ENCODE measurements around the gene EP400.

EP400 gene

DNA sequence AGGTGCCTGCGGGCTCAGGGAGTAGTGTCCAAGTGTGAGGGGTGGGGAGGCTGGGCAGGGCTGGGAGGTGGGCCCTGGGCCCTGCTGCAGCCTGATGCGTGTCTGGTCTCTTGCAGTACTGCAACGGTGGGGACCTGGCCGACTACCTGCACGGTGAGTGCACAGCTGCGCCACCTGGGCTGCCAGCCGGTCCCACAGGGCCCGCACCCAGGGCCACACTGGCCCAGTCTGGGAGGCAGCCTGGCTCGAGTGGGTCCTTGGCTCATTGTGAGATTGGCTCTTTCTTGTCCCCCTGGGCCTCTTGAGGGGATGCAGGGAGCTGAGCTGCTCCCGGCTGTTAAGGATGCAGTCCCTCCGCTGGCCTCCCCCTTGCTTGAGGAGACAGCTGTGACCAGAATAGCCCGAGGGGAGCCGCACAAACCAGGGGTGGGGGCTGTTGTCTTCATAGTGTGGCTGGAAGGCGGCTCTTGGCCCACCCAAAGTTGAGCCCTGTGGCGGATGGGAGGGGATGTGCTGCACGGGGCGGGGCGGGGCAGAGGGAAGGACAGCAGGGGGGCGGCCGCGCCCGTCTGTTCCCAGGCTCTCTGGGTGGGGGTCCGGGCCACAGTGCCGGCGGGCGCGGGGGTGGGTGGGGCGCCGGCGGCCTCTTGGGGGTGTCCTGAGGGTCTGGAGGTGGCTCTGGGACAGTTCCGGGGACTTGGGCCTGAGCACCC, 42.2 kb upstream of the EP400 start:
- Histone ChIP-seq H3K4me3 (ENCODE audit: low read length in 2 of 2) (no peak overlapping the region), H3K9ac (ENCODE audit: low read depth in 1 of 2, low read length in 2 of 2) (no peak overlapping the region), H3K27me3 (ENCODE audit: control insufficient read depth in 2 of 2, insufficient read depth in 2 of 2, low read length in 2 of 2) (no peaks in the 10 kb centered on the region), H3K4me1 (ENCODE audit: control insufficient read depth in 2 of 2, insufficient read depth in 2 of 2, low read length in 2 of 2) (no peaks in the 10 kb centered on the region), H3K9me3 (ENCODE audit: control insufficient read depth in 2 of 2, low read length in 2 of 2) (no peaks in the 10 kb centered on the region), H3K27ac (ENCODE audit: low read depth in 2 of 2, low read length in 2 of 2) (no peak overlapping the region), H3K36me3 (ENCODE audit: control insufficient read depth in 2 of 2, insufficient read depth in 2 of 2, low read length in 2 of 2) (peaks cover 28 to 31% of the 10 kb centered on the region in 2 donors)

DNA sequence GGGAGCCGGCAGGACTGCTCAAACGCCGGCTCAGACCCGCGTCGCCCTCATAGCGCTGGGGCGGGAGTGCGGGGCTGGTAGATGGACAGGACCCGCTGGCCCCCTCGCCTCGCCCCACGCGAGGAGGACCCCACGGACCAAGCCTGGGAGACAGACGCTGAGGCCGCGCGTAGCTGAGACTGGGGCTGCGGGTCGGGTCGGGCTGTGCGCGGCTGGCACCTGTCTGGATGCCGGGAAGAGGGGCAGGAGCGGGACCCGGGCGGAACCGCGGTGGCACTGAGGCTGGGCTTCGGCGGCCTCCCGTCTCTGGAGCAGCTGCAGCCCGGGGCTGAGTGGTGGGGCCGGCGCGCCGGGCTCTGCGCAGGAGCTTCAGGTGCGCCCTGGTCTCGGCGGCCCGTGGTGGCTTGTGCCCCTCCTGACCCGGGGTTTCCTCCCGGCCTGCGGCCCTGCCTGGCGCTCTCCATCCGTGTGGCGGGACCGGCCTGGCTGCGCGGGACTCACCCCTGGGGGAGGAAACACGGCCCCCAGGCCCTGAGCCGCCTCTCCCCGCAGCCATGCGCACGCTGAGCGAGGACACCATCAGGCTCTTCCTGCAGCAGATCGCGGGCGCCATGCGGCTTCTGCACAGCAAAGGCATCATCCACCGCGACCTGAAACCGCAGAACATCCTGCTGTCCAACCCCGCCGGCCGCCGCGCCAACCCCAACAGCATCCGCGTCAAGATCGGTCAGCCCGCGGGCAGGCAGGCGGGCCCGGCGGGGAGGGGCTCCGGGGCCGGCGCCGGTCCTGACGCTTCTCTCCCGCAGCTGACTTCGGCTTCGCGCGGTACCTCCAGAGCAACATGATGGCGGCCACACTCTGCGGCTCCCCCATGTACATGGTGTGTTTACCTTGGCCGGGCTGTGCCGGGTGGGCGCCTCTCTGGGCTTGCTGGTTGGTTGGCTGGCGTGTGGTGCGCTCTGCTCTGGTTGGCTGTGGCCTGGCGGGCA, 41.4 kb upstream of the EP400 start:
- Histone ChIP-seq H3K9ac (ENCODE audit: low read depth in 1 of 2, low read length in 2 of 2) (no peak overlapping the region), H3K27me3 (ENCODE audit: control insufficient read depth in 2 of 2, insufficient read depth in 2 of 2, low read length in 2 of 2) (no peaks in the 10 kb centered on the region), H3K4me3 (ENCODE audit: low read length in 2 of 2) (no peak overlapping the region), H3K9me3 (ENCODE audit: control insufficient read depth in 2 of 2, low read length in 2 of 2) (no peaks in the 10 kb centered on the region), H3K36me3 (ENCODE audit: control insufficient read depth in 2 of 2, insufficient read depth in 2 of 2, low read length in 2 of 2) (peaks cover 28 to 31% of the 10 kb centered on the region in 2 donors), H3K4me1 (ENCODE audit: control insufficient read depth in 2 of 2, insufficient read depth in 2 of 2, low read length in 2 of 2) (no peaks in the 10 kb centered on the region), H3K27ac (ENCODE audit: low read depth in 2 of 2, low read length in 2 of 2) (no peak overlapping the region)

DNA sequence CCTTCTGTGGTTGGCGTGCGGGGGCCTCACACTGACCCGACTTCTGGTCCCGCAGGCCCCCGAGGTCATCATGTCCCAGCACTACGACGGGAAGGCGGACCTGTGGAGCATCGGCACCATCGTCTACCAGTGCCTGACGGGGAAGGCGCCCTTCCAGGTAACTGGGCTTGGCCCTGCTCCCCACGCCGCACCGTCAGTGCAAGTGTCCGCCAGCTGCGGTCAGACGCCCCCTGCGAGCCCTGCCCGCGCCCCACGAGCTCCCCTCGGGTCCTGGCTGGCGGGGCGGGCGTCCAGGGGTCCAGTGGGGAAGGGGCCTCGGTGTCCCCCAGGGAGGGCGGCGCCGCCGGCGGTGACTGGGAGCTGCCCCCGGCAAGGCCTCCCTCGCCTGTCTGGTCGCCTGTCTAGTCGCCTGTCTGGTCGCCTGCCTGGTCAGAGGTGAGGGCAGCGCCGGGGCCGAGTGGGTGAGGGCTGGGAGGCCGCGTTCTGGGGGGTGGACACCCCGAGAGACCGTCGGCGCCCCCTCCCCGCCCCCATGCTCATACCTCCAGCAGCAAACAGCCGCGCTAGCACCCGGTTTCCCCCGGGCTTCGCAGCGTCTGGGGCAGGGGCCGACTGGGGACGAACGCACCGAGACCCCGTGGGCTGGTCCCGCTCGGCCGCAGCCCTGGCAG, 40.5 kb upstream of the EP400 start:
- H3K27me3 ChIP-seq (ENCODE audit: control insufficient read depth in 2 of 2, insufficient read depth in 2 of 2, low read length in 2 of 2): no peaks in the 10 kb centered on the region
- H3K4me1 ChIP-seq (ENCODE audit: control insufficient read depth in 2 of 2, insufficient read depth in 2 of 2, low read length in 2 of 2): no peaks in the 10 kb centered on the region
- no peak overlapping the region for H3K9ac ChIP-seq (ENCODE audit: low read depth in 1 of 2, low read length in 2 of 2)
- H3K9me3 ChIP-seq (ENCODE audit: control insufficient read depth in 2 of 2, low read length in 2 of 2): no peaks in the 10 kb centered on the region
- no peak overlapping the region for H3K27ac ChIP-seq (ENCODE audit: low read depth in 2 of 2, low read length in 2 of 2)
- H3K36me3 ChIP-seq (ENCODE audit: control insufficient read depth in 2 of 2, insufficient read depth in 2 of 2, low read length in 2 of 2): peaks cover 33 to 34% of the 10 kb centered on the region in 2 donors
- H3K4me3 ChIP-seq (ENCODE audit: low read length in 2 of 2): no peak overlapping the region

DNA sequence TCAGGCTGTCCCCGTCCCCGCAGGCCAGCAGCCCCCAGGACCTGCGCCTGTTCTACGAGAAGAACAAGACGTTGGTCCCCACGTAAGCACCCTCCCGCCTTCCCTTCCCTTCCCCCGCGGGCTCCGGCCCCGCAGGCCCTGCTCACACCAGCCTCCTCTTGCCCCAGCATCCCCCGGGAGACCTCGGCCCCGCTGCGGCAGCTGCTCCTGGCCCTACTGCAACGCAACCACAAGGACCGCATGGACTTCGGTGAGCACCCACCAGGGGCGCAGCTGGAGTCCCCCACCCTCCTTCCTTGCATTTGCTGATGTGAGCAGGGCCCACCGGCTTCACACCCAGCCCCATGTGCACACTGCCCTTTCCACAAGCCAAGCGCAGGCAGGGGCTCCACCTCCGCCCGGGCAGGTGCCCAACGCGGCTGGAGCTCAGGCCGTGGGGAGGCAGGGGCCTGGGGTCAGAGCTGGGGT, 40.0 kb upstream of the EP400 start:
- no peak overlapping the region for H3K27ac ChIP-seq (ENCODE audit: low read depth in 2 of 2, low read length in 2 of 2)
- no peaks in the 10 kb centered on the region for H3K9me3 ChIP-seq (ENCODE audit: control insufficient read depth in 2 of 2, low read length in 2 of 2)
- H3K36me3 ChIP-seq (ENCODE audit: control insufficient read depth in 2 of 2, insufficient read depth in 2 of 2, low read length in 2 of 2): peaks cover 37 to 38% of the 10 kb centered on the region in 2 donors
- H3K4me3 ChIP-seq (ENCODE audit: low read length in 2 of 2): no peak overlapping the region
- no peaks in the 10 kb centered on the region for H3K27me3 ChIP-seq (ENCODE audit: control insufficient read depth in 2 of 2, insufficient read depth in 2 of 2, low read length in 2 of 2)
- no peaks in the 10 kb centered on the region for H3K4me1 ChIP-seq (ENCODE audit: control insufficient read depth in 2 of 2, insufficient read depth in 2 of 2, low read length in 2 of 2)
- no peak overlapping the region for H3K9ac ChIP-seq (ENCODE audit: low read depth in 1 of 2, low read length in 2 of 2)

DNA sequence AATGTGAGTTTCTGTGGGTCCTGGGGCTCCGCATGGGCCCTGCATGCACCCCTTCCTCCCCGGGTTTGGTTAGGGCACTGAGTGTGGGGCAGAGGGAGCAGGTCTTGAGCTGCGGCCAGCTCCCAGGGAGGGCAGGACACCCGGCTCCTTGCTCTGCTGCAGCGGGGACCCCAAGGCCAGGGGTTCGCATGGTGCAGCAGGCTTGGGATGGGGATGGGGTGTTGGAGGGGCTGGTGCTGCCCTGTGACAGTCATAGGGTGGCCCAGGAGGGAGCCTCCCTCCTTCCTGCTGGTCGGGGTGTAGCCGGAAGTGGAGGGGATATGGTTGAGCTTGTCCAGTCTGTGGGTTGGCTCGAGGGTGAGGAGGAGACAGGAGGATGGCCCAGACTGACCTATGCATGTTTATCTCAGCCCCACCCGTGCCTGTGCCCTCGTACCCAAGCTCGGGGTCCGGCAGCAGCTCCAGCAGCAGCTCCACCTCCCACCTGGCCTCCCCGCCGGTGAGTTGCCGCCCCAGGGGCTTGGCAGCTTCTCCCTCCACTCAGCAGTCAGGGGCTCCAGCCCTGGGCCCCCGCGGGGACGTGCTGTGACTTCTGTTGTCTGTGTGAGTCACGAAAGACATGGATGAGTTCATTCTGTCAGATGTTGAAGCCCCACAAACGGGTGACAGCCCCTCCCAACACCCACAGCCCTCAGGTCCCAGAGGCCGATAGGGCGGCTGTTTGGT, 39.3 kb upstream of the EP400 start:
- Histone ChIP-seq H3K36me3 (ENCODE audit: control insufficient read depth in 2 of 2, insufficient read depth in 2 of 2, low read length in 2 of 2) (peaks cover 43 to 44% of the 10 kb centered on the region in 2 donors), H3K9ac (ENCODE audit: low read depth in 1 of 2, low read length in 2 of 2) (no peak overlapping the region), H3K27me3 (ENCODE audit: control insufficient read depth in 2 of 2, insufficient read depth in 2 of 2, low read length in 2 of 2) (no peaks in the 10 kb centered on the region), H3K9me3 (ENCODE audit: control insufficient read depth in 2 of 2, low read length in 2 of 2) (no peaks in the 10 kb centered on the region), H3K27ac (ENCODE audit: low read depth in 2 of 2, low read length in 2 of 2) (no peak overlapping the region), H3K4me1 (ENCODE audit: control insufficient read depth in 2 of 2, insufficient read depth in 2 of 2, low read length in 2 of 2) (no peaks in the 10 kb centered on the region), H3K4me3 (ENCODE audit: low read length in 2 of 2) (no peak overlapping the region)

DNA sequence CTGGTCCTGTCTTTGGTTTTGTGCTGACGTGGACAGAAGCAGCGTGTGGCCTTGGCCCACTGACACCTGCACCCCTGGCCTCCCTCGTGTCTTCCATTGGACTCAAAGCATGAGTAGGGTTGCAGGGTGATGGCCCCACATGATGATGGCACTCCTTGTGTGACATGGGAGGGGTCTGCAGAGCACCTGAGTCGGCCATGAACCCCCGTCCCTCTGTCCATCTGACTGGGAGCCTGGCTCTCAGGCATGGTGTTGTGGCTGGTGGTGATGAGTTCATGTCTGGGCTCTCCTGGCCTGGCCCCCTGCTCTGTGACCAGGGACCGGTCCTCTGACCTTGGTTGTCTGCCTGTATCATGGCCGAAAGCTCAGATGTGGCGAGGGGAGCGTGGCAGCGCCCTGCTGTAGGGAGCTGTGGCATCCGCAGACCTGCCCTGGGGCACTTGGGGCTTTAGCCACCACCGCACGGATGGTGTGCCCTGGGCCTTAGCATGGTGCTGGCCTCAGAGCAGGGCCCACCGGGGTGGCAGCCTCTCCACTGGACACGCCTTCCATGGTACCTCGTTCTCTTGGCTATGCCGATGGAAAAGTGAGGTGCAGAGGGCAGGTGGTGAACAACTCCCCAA, 38.6 kb upstream of the EP400 start:
- Histone ChIP-seq H3K9me3 (ENCODE audit: control insufficient read depth in 2 of 2, low read length in 2 of 2) (no peaks in the 10 kb centered on the region), H3K4me1 (ENCODE audit: control insufficient read depth in 2 of 2, insufficient read depth in 2 of 2, low read length in 2 of 2) (no peaks in the 10 kb centered on the region), H3K36me3 (ENCODE audit: control insufficient read depth in 2 of 2, insufficient read depth in 2 of 2, low read length in 2 of 2) (peaks cover 47 to 50% of the 10 kb centered on the region in 2 donors), H3K27ac (ENCODE audit: low read depth in 2 of 2, low read length in 2 of 2) (no peak overlapping the region), H3K4me3 (ENCODE audit: low read length in 2 of 2) (no peak overlapping the region), H3K27me3 (ENCODE audit: control insufficient read depth in 2 of 2, insufficient read depth in 2 of 2, low read length in 2 of 2) (no peaks in the 10 kb centered on the region), H3K9ac (ENCODE audit: low read depth in 1 of 2, low read length in 2 of 2) (no peak overlapping the region)

DNA sequence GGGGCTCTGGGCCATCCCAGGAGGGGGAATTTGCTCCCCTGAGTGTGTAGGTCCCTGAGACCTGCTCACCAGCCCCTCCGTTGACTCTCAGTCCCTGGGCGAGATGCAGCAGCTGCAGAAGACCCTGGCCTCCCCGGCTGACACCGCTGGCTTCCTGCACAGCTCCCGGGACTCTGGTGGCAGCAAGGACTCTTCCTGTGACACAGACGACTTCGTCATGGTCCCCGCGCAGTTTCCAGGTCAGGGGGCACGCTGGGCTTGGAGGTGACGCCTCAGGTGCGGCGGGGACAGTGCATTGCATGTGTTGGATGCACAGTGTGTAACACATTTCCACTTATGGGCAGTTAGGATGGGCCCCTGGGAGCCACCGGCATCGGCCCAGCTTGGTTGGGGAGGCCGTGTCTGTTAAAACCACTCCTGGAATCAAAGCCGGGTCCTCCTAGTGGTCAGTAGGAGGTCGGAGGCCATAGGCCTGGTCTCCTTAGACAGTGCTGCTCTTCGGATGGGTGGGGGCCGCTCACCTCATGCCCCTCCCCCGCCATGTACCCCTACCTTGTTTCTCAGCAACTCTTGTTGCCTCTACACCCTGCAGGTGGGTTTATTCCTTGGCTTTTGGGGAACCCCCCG, 37.8 kb upstream of the EP400 start:
- Histone ChIP-seq H3K9ac (ENCODE audit: low read depth in 1 of 2, low read length in 2 of 2) (no peak overlapping the region), H3K27me3 (ENCODE audit: control insufficient read depth in 2 of 2, insufficient read depth in 2 of 2, low read length in 2 of 2) (no peaks in the 10 kb centered on the region), H3K4me1 (ENCODE audit: control insufficient read depth in 2 of 2, insufficient read depth in 2 of 2, low read length in 2 of 2) (no peaks in the 10 kb centered on the region), H3K36me3 (ENCODE audit: control insufficient read depth in 2 of 2, insufficient read depth in 2 of 2, low read length in 2 of 2) (peaks cover 47 to 56% of the 10 kb centered on the region in 2 donors), H3K4me3 (ENCODE audit: low read length in 2 of 2) (no peak overlapping the region), H3K9me3 (ENCODE audit: control insufficient read depth in 2 of 2, low read length in 2 of 2) (no peaks in the 10 kb centered on the region), H3K27ac (ENCODE audit: low read depth in 2 of 2, low read length in 2 of 2) (no peak overlapping the region)

DNA sequence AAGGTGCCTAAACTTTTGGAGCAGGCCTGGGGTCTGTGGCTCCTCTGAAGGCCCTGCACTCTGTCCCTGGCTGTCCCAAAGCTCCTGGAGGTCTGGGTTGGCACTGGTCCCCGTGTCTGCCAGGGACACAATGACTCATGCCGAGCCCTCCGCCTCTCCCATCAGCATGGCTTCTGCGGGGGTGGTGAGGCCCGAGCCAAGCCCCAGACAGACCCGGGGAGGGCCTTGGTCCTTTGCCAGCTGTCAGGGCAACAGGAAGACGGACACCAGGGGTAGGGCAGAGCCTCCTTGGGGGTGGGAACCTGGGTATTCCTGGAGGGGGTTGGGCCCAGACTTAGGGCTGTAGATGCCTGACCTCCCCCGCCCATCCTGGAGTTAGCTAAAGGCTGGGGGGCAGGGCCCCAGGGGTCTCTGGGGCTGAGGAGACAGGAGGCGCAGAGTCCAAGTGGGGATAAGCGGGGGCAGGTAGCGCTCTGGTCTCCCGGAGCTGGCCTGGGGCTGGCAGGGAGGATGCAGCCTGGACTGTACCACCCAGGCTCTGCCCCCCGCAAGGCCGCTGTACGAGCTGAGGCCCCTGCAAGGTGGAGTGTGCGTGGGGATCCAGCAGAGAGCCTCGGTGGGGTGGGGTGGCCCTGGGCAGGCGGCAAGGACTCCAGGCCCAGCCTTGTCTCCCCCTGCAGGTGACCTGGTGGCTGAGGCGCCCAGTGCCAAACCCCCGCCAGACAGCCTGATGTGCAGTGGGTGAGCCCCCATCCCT, 37.0 kb upstream of the EP400 start:
- Histone ChIP-seq H3K27me3 (ENCODE audit: control insufficient read depth in 2 of 2, insufficient read depth in 2 of 2, low read length in 2 of 2) (no peaks in the 10 kb centered on the region), H3K4me3 (ENCODE audit: low read length in 2 of 2) (no peak overlapping the region), H3K27ac (ENCODE audit: low read depth in 2 of 2, low read length in 2 of 2) (no peak overlapping the region), H3K4me1 (ENCODE audit: control insufficient read depth in 2 of 2, insufficient read depth in 2 of 2, low read length in 2 of 2) (no peaks in the 10 kb centered on the region), H3K36me3 (ENCODE audit: control insufficient read depth in 2 of 2, insufficient read depth in 2 of 2, low read length in 2 of 2) (peaks cover 49 to 56% of the 10 kb centered on the region in 2 donors), H3K9me3 (ENCODE audit: control insufficient read depth in 2 of 2, low read length in 2 of 2) (no peaks in the 10 kb centered on the region), H3K9ac (ENCODE audit: low read depth in 1 of 2, low read length in 2 of 2) (no peak overlapping the region)
